GM12878 (cell line): ENCODE data around the gene NELFB. TPM values are rescaled to one million over a fixed set of nuclear protein-coding genes. Genes with fewer than 3 reads are reported as not detected.

Experiments used
- ATAC-seq: fragments of 200-7000 bp; cut with Tn5 transposase; 3 replicates; pipeline ENCODE4 v1.9.1; 2020; ENCODE audit warnings: mild to moderate bottlenecking, moderate library complexity
- BruUV-seq: library from RNA; stranded (reverse); fragments of 400-500 nt; replicated peaks from 2 replicates; lab custom pipeline; 2021; lab: Mats Ljungman, UMichigan
- CTCF ChIA-PET: fragments of 300-600 bp; sonication (Branson Sonifier 250); formaldehyde crosslinking; extraction: SDS; loops from one replicate; lab custom pipeline; 2021; ENCODE audit warnings: inconsistent platforms; lab: Yijun Ruan, JAX
- POLR2A ChIA-PET: fragments of 350-600 bp; formaldehyde crosslinking; extraction: SDS; loops from one replicate; lab custom pipeline; 2021; ENCODE audit warnings: inconsistent platforms; lab: Charles Lee
- RAD21 ChIA-PET: fragments of 300-600 bp; sonication (Branson Sonifier 250); formaldehyde crosslinking; loops from one replicate; lab custom pipeline; 2023; ENCODE audit warnings: antibody characterized with exemption; ENCODE audit not compliant: unreplicated experiment; lab: Charles Lee
- SMC1A ChIA-PET: fragments of 300-600 bp; sonication (Branson Sonifier 250); formaldehyde crosslinking; loops from one replicate; lab custom pipeline; 2023; ENCODE audit not compliant: unreplicated experiment, uncharacterized antibody; lab: Charles Lee
- DNase-seq: peaks from one replicate; pipeline ENCODE4 v3.0.0-alpha.2; 2011; ENCODE audit warnings: low read depth, low spot score
- FAIRE-seq: peaks from 3 replicates; lab custom pipeline; 2011; peaks lifted over from hg19 to GRCh38; lab: Jason Lieb, UNC
- H2AFZ ChIP-seq: 2 replicates; pipeline ENCODE4 v1.6.0; 2011; ENCODE audit warnings: low read depth, low read length, control low read depth; ENCODE audit not compliant: control insufficient read depth
- H3K27ac ChIP-seq: 2 replicates; pipeline ENCODE4 v1.5.1; 2011; ENCODE audit warnings: control low read depth; ENCODE audit not compliant: control insufficient read depth, insufficient read depth
- H3K27me3 ChIP-seq, 2 experiments: replicated peaks in 1 of 2; 2 replicates each; pipeline versions ENCODE4 v1.6.0 to v1.6.1; 2011; ENCODE audit warnings: low read length in 1 of 2; ENCODE audit not compliant: control insufficient read depth in 2 of 2, insufficient read depth in 2 of 2
- H3K36me3 ChIP-seq, 2 experiments: 2 replicates each; pipeline ENCODE4 v1.5.1; 2011; ENCODE audit warnings: low read length in 1 of 2; ENCODE audit not compliant: control insufficient read depth in 2 of 2, insufficient read depth in 2 of 2
- H3K4me1 ChIP-seq: 2 replicates; pipeline ENCODE4 v1.6.1; 2011; ENCODE audit warnings: mild to moderate bottlenecking, low read length, moderate library complexity, mixed read lengths; ENCODE audit not compliant: control insufficient read depth, insufficient read depth
- H3K4me2 ChIP-seq: 2 replicates; pipeline ENCODE4 v1.6.0; 2011; ENCODE audit warnings: control low read depth; ENCODE audit not compliant: control insufficient read depth, insufficient read depth
- H3K4me3 ChIP-seq: fragments of 200-600 bp; sonication (generic); 2 replicates; pipeline ENCODE4 v1.5.1; 2016
- H3K79me2 ChIP-seq: 2 replicates; pipeline ENCODE4 v1.6.0; 2011; ENCODE audit warnings: low read length; ENCODE audit not compliant: control insufficient read depth, insufficient read depth
- H3K9ac ChIP-seq: 2 replicates; pipeline ENCODE4 v1.8.0; 2011; ENCODE audit warnings: low read length, control low read depth, mixed read lengths; ENCODE audit not compliant: control insufficient read depth, insufficient read depth
- H3K9me3 ChIP-seq: replicated peaks from 3 replicates; pipeline ENCODE4 v1.5.1; 2011; ENCODE audit warnings: mild to moderate bottlenecking, low read length; ENCODE audit not compliant: control insufficient read depth, insufficient read depth
- H4K20me1 ChIP-seq: 2 replicates; pipeline ENCODE4 v1.6.0; 2011; ENCODE audit not compliant: control insufficient read depth, insufficient read depth
- ZBTB4 ChIP-seq: fragments of 450-650 bp; formaldehyde crosslinking; IDR thresholded peaks from 2 replicates; pipeline ENCODE4 v1.4.0; 2022; ENCODE audit warnings: mild to moderate bottlenecking, moderate library complexity
- WGBS: methylation state at CpG from one replicate; pipeline ENCODE4 v1.1.6; 2016; ENCODE audit warnings: low lambda C conversion rate; ENCODE audit not compliant: insufficient replicate concordance, insufficient coverage; ENCODE audit errors: missing lambda C conversion rate; 5-methylcytosine and 5-hydroxymethylcytosine counted together
- in situ Hi-C: fragments of 300-500 bp; cut with MboI; formaldehyde crosslinking; loops from 9 replicates; pipeline ENCODE4 v1.14.3; 2018; ENCODE audit warnings: mixed read lengths
- intact Hi-C: fragments of 100-400 bp; cut with micrococcal nuclease; formaldehyde crosslinking; loops from one replicate; pipeline ENCODE4 v1.14.2; 2022; ENCODE audit not compliant: unreplicated experiment
- polyA plus RNA-seq, 11 experiments: library from polyadenylated mRNA; depleted of rRNA in 4 of 11; unstranded in 6 of 11; stranded (reverse) in 5 of 11; fragments of >200 nt; fragmentation: Nextera tagmentation in 4 of 11; fragmentation: Illumina TruSeq in 1 of 11; extraction: Ambion mirVana in 4 of 11; extraction: Trizol in 1 of 11; gene quantifications; 1 replicate in 1 of 11; 2 replicates in 10 of 11; pipeline versions ENCODE4 v1.2.1 to v1.2.3, GENCODE V29; 2011 to 2016; ENCODE audit warnings: inconsistent platforms in 2 of 11, missing spikeins in 2 of 11, low read depth in 1 of 11
- total RNA-seq, 4 experiments: library from RNA; depleted of rRNA in 3 of 4; stranded (reverse); fragments of >200 nt in 3 of 4; fragmentation: Illumina TruSeq in 1 of 4; extraction: Trizol in 1 of 4; gene quantifications; 2 replicates each; pipeline versions ENCODE4 v1.2.1 to v1.2.3, GENCODE V29; 2013 to 2021

Gene NELFB
- total and polyA plus RNA-seq, 10 of the 15 experiments (the other 5 are each of a cell fraction or from before 2014, with no cell fraction given): 0.19 to 63.4 (median 30.9) TPM

GRCh38 chr9:137313956-137314560 is 58.9 kb downstream of the NELFB start:
- DNase-seq (no peak), ATAC-seq (no peak), FAIRE-seq (no peak)
- Histone ChIP-seq H4K20me1 (no peaks in the 10 kb centered on the region), H3K9ac (no peak overlapping the region), H3K9me3 (no peaks in the 10 kb centered on the region), H3K27ac (no peak overlapping the region), H3K4me3 (no peak overlapping the region), H3K79me2 (no peaks in the 10 kb centered on the region), H3K4me1 (no peaks in the 10 kb centered on the region), H2AFZ (no peak overlapping the region), H3K4me2 (no peak overlapping the region), H3K27me3 (no peaks in the 10 kb centered on the region), H3K36me3 (no peaks in the 10 kb centered on the region)
- 74% methylated on average over 20 of the region's 24 CpGs for WGBS
- no peak for TF ChIP-seq ZBTB4 (CRISPR knock-in tag)
- BruUV-seq: no TSS peak
- intact Hi-C loops (no loop called here), in situ Hi-C loops (no loop called here)
- RAD21 ChIA-PET: no interaction called here
- SMC1A ChIA-PET: no interaction called here
- POLR2A ChIA-PET: no interaction called here
- CTCF ChIA-PET: no interaction called here
